ENCODE results near the gene GOLGA5. TPM values are rescaled to one million over a fixed set of nuclear protein-coding genes. Genes with fewer than 3 reads are reported as not detected.

GOLGA5 gene
- total RNA-seq, 1 donor from 2014 or later: 29.7 TPM

GRCh38 chr14:92792885-92793284 lies 1.2 kb upstream of the GOLGA5 start:
- Mint-ChIP-seq H3K4me3 (ENCODE audit: low read depth) (peak overlapping the region; percentile 39), H3K27ac (no peak overlapping the region), H3K9me3 (ENCODE audit: low read depth) (peaks cover 16% of the 10 kb centered on the region), H3K4me1 (ENCODE audit: low read depth) (peaks cover 15% of the 10 kb centered on the region), H3K27me3 (peaks cover 11% of the 10 kb centered on the region), H3K36me3 (ENCODE audit: insufficient read depth) (peaks cover 1% of the 10 kb centered on the region)
- TF ChIP-seq CTCF (IDR thresholded peaks at IDR 0.05; ENCODE audit: unreplicated experiment): no peak
- no peak for DNase-seq (ENCODE audit: low spot score, unreplicated experiment)

GRCh38 chr14:92794547-92794941 lies 439 bp downstream of the GOLGA5 start:
- no peak for TF ChIP-seq CTCF (IDR thresholded peaks at IDR 0.05; ENCODE audit: unreplicated experiment)
- Mint-ChIP-seq H3K27ac (peak overlapping the region; percentile 96), H3K4me3 (ENCODE audit: low read depth) (peak overlapping the region; percentile 98), H3K4me1 (ENCODE audit: low read depth) (peaks cover 15% of the 10 kb centered on the region), H3K27me3 (peaks cover 11% of the 10 kb centered on the region), H3K9me3 (ENCODE audit: low read depth) (peaks cover 9% of the 10 kb centered on the region), H3K36me3 (ENCODE audit: insufficient read depth) (peaks cover 4% of the 10 kb centered on the region)
- no peak for DNase-seq (ENCODE audit: low spot score, unreplicated experiment)

GRCh38 chr14:92794961-92795360 lies 856 bp downstream of the GOLGA5 start:
- no peak for TF ChIP-seq CTCF (IDR thresholded peaks at IDR 0.05; ENCODE audit: unreplicated experiment)
- Mint-ChIP-seq H3K4me1 (ENCODE audit: low read depth) (peaks cover 17% of the 10 kb centered on the region), H3K4me3 (ENCODE audit: low read depth) (peak overlapping the region; percentile 98), H3K36me3 (ENCODE audit: insufficient read depth) (peaks cover 8% of the 10 kb centered on the region), H3K27me3 (peaks cover 11% of the 10 kb centered on the region), H3K9me3 (ENCODE audit: low read depth) (peaks cover 5% of the 10 kb centered on the region), H3K27ac (peak overlapping the region; percentile 96)
- no peak for DNase-seq (ENCODE audit: low spot score, unreplicated experiment)

- TF ChIP-seq CTCF (IDR thresholded peaks at IDR 0.05; ENCODE audit: unreplicated experiment): no peak
- no peaks in the 10 kb centered on the region for H3K27me3 Mint-ChIP-seq
- H3K4me3 Mint-ChIP-seq (ENCODE audit: low read depth): no peak overlapping the region
- no peaks in the 10 kb centered on the region for H3K9me3 Mint-ChIP-seq (ENCODE audit: low read depth)
- H3K4me1 Mint-ChIP-seq (ENCODE audit: low read depth): peaks cover 21% of the 10 kb centered on the region
- H3K36me3 Mint-ChIP-seq (ENCODE audit: insufficient read depth): peaks cover 10% of the 10 kb centered on the region
- no peak for DNase-seq (ENCODE audit: low spot score, unreplicated experiment)
- H3K27ac Mint-ChIP-seq: no peak overlapping the region
These were observed 4.0 kb downstream of the GOLGA5 start for GRCh38 chr14:92797935-92798653.

- H3K4me3 Mint-ChIP-seq (ENCODE audit: low read depth): no peak overlapping the region
- no peak overlapping the region for H3K27ac Mint-ChIP-seq
- DNase-seq (ENCODE audit: low spot score, unreplicated experiment): no peak
- H3K9me3 Mint-ChIP-seq (ENCODE audit: low read depth): no peaks in the 10 kb centered on the region
- peaks cover 10% of the 10 kb centered on the region for H3K36me3 Mint-ChIP-seq (ENCODE audit: insufficient read depth)
- H3K27me3 Mint-ChIP-seq: no peaks in the 10 kb centered on the region
- H3K4me1 Mint-ChIP-seq (ENCODE audit: low read depth): peaks cover 18% of the 10 kb centered on the region
- TF ChIP-seq CTCF (IDR thresholded peaks at IDR 0.05; ENCODE audit: unreplicated experiment): no peak
These were observed 4.7 kb downstream of the GOLGA5 start for GRCh38 chr14:92798811-92799210.

Measured in progenitor cell of endocrine pancreas (in vitro differentiated cells).